Purkinje cell (primary cell): ENCODE results near the gene GABARAPL1. TPM values are rescaled to one million over a fixed set of nuclear protein-coding genes. Genes with fewer than 3 reads are reported as not detected.

Source experiments
- polyA plus RNA-seq: library from polyadenylated mRNA; unstranded; fragments of >200 nt; fragmentation: Nextera tagmentation; gene quantifications from 2 replicates; pipeline ENCODE4 v1.2.1, GENCODE V29; 2014

The GABARAPL1 gene
- polyA plus RNA-seq = 103 and 104 TPM in 2 replicates

GRCh38 chr12:10212739-10213131, at the start of gene GABARAPL1:
GABARAPL1 (plus strand) TSS chr12:10212877; CDS start chr12:10213130, 253 bp downstream.

GRCh38 chr12:10171973-10172728, 40.5 kb upstream of the GABARAPL1 start, which contains the start of gene OLR1:
OLR1 (minus strand) TSS chr12:10172132; CDS start chr12:10172077, 55 bp downstream.

GRCh38 chr12:10178821-10179220, 33.9 kb upstream of the GABARAPL1 start, which contains the start of gene TMEM52B:
TMEM52B (plus strand) TSS chr12:10179032; CDS start chr12:10179575, 543 bp downstream.

Other genes with a start within 250 kb of the GABARAPL1 start
- gene CLEC12A, start 241.5 kb upstream of the GABARAPL1 start, polyA plus RNA-seq = not detected in 2 replicates
- not detected in 2 replicates for gene CLEC1B, start 213.8 kb upstream of the GABARAPL1 start, polyA plus RNA-seq
- not detected in 2 replicates for gene CLEC12B, start 202.2 kb upstream of the GABARAPL1 start, polyA plus RNA-seq
- gene CLEC9A, start 182.2 kb upstream of the GABARAPL1 start, polyA plus RNA-seq = not detected in 2 replicates
- 0.24 TPM in 1 of 2 replicates, not detected in the other for gene CLEC1A, start 113.9 kb upstream of the GABARAPL1 start, polyA plus RNA-seq
- not detected in 2 replicates for gene CLEC7A, start 82.7 kb upstream of the GABARAPL1 start, polyA plus RNA-seq
- gene OLR1, start 40.7 kb upstream of the GABARAPL1 start, polyA plus RNA-seq = 0.28 and 1.1 TPM in 2 replicates
- gene TMEM52B, start 33.8 kb upstream of the GABARAPL1 start, polyA plus RNA-seq = not detected in 2 replicates
- 0.09 and 0.32 TPM in 2 replicates for gene KLRD1, start 95.0 kb downstream of the GABARAPL1 start, polyA plus RNA-seq
- not detected in 2 replicates for gene KLRK1, start 177.2 kb downstream of the GABARAPL1 start, polyA plus RNA-seq
- gene KLRC4, start 196.9 kb downstream of the GABARAPL1 start, polyA plus RNA-seq = 1.4 TPM in 1 of 2 replicates, not detected in the other
- gene KLRC3, start 207.7 kb downstream of the GABARAPL1 start, polyA plus RNA-seq = 0.95 TPM in 1 of 2 replicates, not detected in the other
- gene KLRC2, start 223.1 kb downstream of the GABARAPL1 start, polyA plus RNA-seq = 0.48 and 5.5 TPM in 2 replicates
- gene KLRC1, start 240.5 kb downstream of the GABARAPL1 start, polyA plus RNA-seq = 0.35 TPM in 1 of 2 replicates, not detected in the other